Measurements from ENCODE around the gene PRR20C.
"Not testable (repeated sequence)": the region's sequence is repeated elsewhere in the genome, so short reads cannot be mapped to it uniquely, and the experiment has no call there.

PRR20C gene

DNA sequence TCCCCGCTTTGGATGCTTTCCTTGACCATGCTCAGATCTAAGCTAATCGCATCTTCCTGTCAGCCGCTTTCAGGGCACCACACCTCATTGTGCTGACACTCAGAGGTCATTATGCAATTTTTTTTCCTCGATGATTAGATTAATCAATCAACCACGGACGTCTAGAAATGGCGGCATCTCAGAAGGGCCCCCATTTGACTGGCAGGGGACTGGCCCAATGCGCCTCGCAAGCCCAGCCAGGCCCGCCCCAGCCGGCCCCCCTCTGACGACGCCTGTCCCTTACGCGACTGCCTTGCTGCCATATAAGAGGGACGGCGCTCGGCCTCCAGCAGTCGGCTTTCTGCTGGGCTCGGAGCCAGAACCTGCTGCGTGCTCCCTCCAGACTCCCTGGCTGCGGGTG, 6.5 kb downstream of the PRR20C start, which contains the start of gene PRR20D:
TSS of gene PRR20D (plus strand) at position 301 of the 400 bp plus-strand sequence. CDS start 387 bp downstream, outside the sequence.
- H3K4me3 ChIP-seq (replicated peaks in 1 of 2; ENCODE audit: low read depth in 2 of 2, low read length in 2 of 2); DNase-seq (ENCODE audit: low read depth in 2 of 2): not testable (repeated sequence)

DNA sequence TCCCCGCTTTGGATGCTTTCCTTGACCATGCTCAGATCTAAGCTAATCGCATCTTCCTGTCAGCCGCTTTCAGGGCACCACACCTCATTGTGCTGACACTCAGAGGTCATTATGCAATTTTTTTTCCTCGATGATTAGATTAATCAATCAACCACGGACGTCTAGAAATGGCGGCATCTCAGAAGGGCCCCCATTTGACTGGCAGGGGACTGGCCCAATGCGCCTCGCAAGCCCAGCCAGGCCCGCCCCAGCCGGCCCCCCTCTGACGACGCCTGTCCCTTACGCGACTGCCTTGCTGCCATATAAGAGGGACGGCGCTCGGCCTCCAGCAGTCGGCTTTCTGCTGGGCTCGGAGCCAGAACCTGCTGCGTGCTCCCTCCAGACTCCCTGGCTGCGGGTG, 13.0 kb downstream of the PRR20C start, which contains the start of gene PRR20E:
TSS of gene PRR20E (plus strand) at position 301 of the 400 bp plus-strand sequence. CDS start 387 bp downstream, outside the sequence.
- not testable (repeated sequence) for DNase-seq (ENCODE audit: low read depth in 2 of 2); H3K4me3 ChIP-seq (replicated peaks in 1 of 2; ENCODE audit: low read depth in 2 of 2, low read length in 2 of 2)

DNA sequence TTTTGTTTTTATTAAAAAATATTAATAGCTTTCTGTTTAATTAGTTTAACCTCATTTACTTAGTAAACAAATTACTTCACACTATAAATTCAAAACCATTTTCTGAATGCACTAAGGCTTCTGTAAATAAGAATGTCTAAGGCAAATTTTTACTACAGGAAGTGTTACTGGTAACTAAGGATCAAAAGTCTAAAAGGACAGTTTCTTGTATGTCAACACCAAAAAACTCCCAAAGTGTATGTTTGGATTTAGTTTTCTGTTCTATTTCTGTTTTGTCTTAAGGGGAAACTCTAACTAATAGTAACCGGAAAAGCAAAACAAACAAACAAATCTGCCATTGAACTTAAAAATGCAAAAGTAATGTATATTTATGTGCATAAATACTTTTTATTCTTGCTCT, 37.8 kb downstream of the PRR20C start:
- no peak for DNase-seq (ENCODE audit: low read depth in 2 of 2)
- no peak overlapping the region for H3K4me3 ChIP-seq (replicated peaks in 1 of 2; ENCODE audit: low read depth in 2 of 2, low read length in 2 of 2)
- TF ChIP-seq, protein P1, sequence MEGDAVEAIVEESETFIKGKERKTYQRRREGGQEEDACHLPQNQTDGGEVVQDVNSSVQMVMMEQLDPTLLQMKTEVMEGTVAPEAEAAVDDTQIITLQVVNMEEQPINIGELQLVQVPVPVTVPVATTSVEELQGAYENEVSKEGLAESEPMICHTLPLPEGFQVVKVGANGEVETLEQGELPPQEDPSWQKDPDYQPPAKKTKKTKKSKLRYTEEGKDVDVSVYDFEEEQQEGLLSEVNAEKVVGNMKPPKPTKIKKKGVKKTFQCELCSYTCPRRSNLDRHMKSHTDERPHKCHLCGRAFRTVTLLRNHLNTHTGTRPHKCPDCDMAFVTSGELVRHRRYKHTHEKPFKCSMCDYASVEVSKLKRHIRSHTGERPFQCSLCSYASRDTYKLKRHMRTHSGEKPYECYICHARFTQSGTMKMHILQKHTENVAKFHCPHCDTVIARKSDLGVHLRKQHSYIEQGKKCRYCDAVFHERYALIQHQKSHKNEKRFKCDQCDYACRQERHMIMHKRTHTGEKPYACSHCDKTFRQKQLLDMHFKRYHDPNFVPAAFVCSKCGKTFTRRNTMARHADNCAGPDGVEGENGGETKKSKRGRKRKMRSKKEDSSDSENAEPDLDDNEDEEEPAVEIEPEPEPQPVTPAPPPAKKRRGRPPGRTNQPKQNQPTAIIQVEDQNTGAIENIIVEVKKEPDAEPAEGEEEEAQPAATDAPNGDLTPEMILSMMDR (IDR thresholded peaks at IDR 0.05; ENCODE audit: low read depth, low read length) = no peak
